GM10266 (cell line): ENCODE results near the gene NR2F1-AS1.
"Not testable (repeated sequence)": the region's sequence is repeated elsewhere in the genome, so short reads cannot be mapped to it uniquely, and the experiment has no call there.

Source experiments
- DNase-seq: peaks from one replicate; pipeline ENCODE4 v3.0.0; 2012; ENCODE audit errors: extremely low spot score
- CTCF ChIP-seq: IDR thresholded peaks from 2 replicates; pipeline ENCODE4 v1.5.1; 2012; ENCODE audit warnings: mild to moderate bottlenecking, low read depth; ENCODE audit not compliant: control insufficient read depth, insufficient read depth; ENCODE audit errors: missing control alignments

Gene NR2F1-AS1

GRCh38 chr5:93479982-93480509, 101.0 kb downstream of the NR2F1-AS1 start:
- no peak for DNase-seq
- no peak for TF ChIP-seq CTCF

- no peak for TF ChIP-seq CTCF
Observed at GRCh38 chr5:93477816-93478215, 103.2 kb downstream of the NR2F1-AS1 start.

DNA sequence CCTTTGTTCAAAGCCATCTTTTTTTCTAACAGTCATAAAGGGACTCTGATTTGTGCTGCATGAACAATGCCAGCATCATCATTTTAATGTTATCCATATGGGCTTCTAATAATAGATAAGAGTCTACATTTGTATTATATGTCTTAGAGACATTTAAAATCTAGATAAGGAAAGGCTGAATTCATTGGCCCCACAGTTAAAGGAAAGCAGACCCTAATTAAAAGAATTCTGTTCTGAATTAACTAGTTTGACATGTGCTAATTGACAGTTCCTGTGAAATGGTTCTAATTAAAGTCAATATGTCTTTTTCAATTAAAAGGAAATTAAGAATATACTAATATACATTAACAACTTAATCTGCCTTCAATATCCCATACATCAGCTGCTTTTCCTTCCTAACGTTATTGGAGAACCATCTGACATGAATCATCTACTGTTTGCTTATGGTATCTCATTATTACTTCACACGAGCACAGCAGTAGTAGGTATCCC, 104.7 kb downstream of the NR2F1-AS1 start:
- TF ChIP-seq CTCF = no peak
- DNase-seq = no peak

More at GRCh38 chr5:93477816-93478215, 103.2 kb downstream of the NR2F1-AS1 start:
- no peak for DNase-seq

DNA sequence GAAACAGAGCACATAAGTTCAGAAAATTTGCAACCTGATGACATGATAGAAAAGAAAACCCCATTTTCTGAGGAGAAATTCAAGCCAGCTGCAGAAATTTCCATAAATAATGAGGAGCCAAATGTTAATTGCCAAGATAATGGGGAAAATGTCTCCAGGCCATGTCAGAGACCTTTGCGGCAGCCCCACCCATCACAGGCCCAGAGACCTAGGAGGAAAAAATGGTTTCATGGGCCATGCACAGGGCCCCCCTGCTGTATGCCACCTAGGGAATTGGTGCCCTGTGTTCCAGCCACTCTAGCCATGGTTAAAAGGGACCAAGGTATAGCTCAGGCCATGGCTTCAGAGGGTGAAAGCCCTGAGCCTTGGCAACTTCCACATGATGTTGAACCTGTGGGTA, 118.1 kb downstream of the NR2F1-AS1 start:
- DNase-seq = no peak
- TF ChIP-seq CTCF = no peak

DNA sequence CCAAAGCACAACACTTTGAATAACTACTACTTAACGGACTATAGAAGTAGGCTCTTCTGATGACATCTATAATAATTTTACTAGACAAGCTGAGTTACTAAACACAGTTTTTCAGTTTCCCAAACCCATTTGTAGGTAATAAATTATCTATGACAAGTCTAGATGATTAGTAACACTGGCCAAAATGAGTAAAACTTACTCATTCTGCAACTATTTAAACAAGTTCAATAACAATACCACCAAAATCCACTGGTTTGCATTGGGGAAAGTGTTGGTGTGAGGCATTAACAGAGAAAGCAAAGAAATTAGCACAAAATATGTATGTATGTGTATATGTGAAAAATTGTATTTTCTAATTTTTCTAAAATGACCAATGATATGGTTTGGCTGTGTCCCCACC, 119.3 kb downstream of the NR2F1-AS1 start:
- TF ChIP-seq CTCF = no peak
- DNase-seq = no peak

DNA sequence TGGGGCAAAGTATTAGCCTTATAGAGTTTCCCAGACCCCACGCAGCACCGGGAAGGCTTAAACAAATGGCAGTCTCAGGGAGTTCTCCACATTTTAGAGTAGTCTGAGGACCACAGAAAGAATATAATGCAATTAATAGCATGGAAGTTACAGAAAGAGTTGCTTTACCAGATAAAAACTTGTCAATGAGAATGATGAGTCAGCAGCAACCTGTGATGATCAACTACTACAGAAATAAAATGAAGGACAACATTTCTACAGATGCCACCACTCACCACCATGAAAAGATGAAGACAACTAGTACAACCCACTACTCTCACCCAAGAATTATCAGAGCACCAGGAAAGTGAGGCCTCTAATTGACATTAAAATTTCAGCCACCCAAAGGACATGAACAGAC, 120.7 kb downstream of the NR2F1-AS1 start:
- no peak for TF ChIP-seq CTCF

DNA sequence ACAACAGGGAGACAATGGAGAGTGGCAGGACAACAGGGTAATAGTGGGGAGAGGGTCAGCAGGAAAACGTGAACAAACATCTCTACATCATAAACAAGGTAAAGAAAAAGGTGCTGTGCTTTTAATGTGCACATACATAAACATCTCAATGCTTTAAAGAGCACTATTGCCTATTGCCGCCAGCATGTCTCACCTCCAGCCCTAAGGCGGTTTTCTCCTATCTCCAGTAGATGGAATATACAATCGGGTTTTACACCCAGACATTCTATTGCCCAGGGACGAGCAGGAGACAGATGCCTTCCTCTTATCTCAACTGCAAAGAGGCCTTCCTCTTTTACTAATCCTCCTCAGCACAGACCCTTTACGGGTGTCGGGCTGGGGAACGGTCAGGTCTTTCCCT, 124.2 kb downstream of the NR2F1-AS1 start:
- DNase-seq = not testable (repeated sequence)

More for the DNA sequence above, 120.7 kb downstream of the NR2F1-AS1 start:
- DNase-seq = no peak

DNA sequence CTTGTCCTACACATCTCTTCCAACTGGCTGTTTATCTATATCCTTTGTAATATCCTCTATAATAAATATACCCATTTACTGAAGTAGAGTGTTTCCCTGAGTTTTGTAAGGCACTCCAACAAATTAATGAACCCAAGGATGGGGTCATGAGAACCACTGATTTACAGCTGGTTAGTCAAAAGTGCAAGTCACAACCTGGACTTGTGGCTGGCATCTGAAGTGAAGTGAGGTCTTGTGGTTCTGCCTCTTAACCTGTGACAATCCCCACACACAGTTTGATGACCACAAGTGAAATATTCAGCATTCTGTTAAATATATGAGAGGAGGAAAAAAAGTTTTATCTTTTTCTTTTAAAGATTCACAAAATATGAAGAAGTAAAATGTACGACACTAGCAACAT, 126.1 kb downstream of the NR2F1-AS1 start:
- DNase-seq = no peak
- no peak for TF ChIP-seq CTCF
